GM19372 (cell line): Measurements from ENCODE around the gene CDC45.
"Not testable (repeated sequence)": the region's sequence is repeated elsewhere in the genome, so short reads cannot be mapped to it uniquely, and the experiment has no call there.

ENCODE experiments used
- ATAC-seq: cut with Tn5 transposase; IDR thresholded peaks from one replicate; pipeline ENCODE4 v1.9.1; 2021; ENCODE audit warnings: mild to moderate bottlenecking, low read depth, moderate library complexity; ENCODE audit not compliant: unreplicated experiment

Gene CDC45

GRCh38 chr22:19525116-19525660 is 45.5 kb downstream of the CDC45 start:
- no peak for ATAC-seq

GRCh38 chr22:19525666-19526065 is 45.9 kb downstream of the CDC45 start:
- ATAC-seq = no peak

- ATAC-seq = no peak
Measured at GRCh38 chr22:19526076-19526701, 46.5 kb downstream of the CDC45 start.

GRCh38 chr22:19526702-19527111 is 47.0 kb downstream of the CDC45 start:
- ATAC-seq = no peak

- no peak for ATAC-seq
Measured at GRCh38 chr22:19527321-19527721, 47.6 kb downstream of the CDC45 start.

GRCh38 chr22:19527861-19528417 is 48.2 kb downstream of the CDC45 start:
- no peak for ATAC-seq

- ATAC-seq = no peak
Measured at GRCh38 chr22:19529811-19530210, 50.1 kb downstream of the CDC45 start.

- ATAC-seq = no peak
Measured at GRCh38 chr22:19530751-19531150, 51.0 kb downstream of the CDC45 start.

- ATAC-seq = not testable (repeated sequence)
Measured at GRCh38 chr22:19531327-19531726, 51.6 kb downstream of the CDC45 start.

GRCh38 chr22:19533049-19533626 is 53.4 kb downstream of the CDC45 start:
- no peak for ATAC-seq

- ATAC-seq = no peak
Measured at GRCh38 chr22:19533857-19534256, 54.1 kb downstream of the CDC45 start.

GRCh38 chr22:19535001-19535400 is 55.3 kb downstream of the CDC45 start:
- no peak for ATAC-seq

- ATAC-seq = no peak
Measured at GRCh38 chr22:19536564-19536963, 56.8 kb downstream of the CDC45 start.

GRCh38 chr22:19537941-19538488 is 58.3 kb downstream of the CDC45 start:
- no peak for ATAC-seq

- ATAC-seq = no peak
Measured at GRCh38 chr22:19540394-19540793, 60.7 kb downstream of the CDC45 start.

- no peak for ATAC-seq
Measured at GRCh38 chr22:19543970-19544708, 64.4 kb downstream of the CDC45 start.

- ATAC-seq = no peak
Measured at GRCh38 chr22:19545935-19546207, 66.2 kb downstream of the CDC45 start.

- ATAC-seq = no peak
Measured at GRCh38 chr22:19546680-19547079, 67.0 kb downstream of the CDC45 start.

GRCh38 chr22:19547620-19548019 is 67.9 kb downstream of the CDC45 start:
- ATAC-seq = no peak

- ATAC-seq = not testable (repeated sequence)
Measured at GRCh38 chr22:19548427-19548826, 68.7 kb downstream of the CDC45 start.

- ATAC-seq = no peak
Measured at GRCh38 chr22:19548964-19549363, 69.2 kb downstream of the CDC45 start.
